ENCODE results near the gene HSCB. TPM values are rescaled to one million over a fixed set of nuclear protein-coding genes. Genes with fewer than 3 reads are reported as not detected.

HSCB gene
- total RNA-seq, 1 experiment from 2014 or later = 10.2 TPM

DNA sequence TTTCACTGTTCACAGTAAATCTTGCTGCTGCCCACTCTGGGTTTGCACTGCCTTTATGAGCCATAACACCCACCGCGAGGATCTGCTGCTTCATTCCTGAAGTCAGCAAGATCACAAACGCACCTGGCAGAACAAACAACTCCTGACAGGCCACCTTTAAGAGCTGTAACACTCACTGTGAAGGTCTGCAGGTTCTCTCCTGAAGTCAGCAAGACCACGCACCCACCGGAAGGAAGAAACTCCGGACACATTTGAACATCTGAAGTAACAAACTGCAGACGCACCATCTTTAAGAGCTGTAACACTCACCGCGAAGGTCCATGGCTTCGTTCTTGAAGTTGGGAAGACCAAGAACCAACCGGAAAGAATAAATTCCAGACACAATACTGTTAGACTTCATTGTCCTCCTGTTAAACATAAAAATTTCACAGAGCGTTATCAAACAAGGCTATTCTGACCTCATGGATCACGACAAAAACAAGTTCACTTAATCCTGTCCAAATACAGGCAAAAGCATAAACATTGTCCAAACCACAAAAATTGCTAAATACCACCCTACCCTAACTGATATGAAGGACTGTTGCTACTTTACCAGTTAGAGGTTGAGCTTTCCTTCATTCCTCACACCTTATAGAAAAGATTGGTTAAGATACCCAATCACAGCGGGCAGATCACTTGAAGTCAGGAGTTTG, 27.7 kb downstream of the HSCB start:
- Histone ChIP-seq H3K9me3 (ENCODE audit: control insufficient read depth, insufficient read depth, low read depth, low read length) (no peaks in the 10 kb centered on the region), H3K36me3 (ENCODE audit: control insufficient read depth, insufficient read depth, low read length) (peaks cover 4% of the 10 kb centered on the region; the same call in 1 of the 2 replicates), H3K4me3 (ENCODE audit: low read depth in 2 of 2, low read length in 2 of 2) (no peak overlapping the region), H3K27me3 (ENCODE audit: control insufficient read depth, insufficient read depth, low read length) (no peaks in the 10 kb centered on the region), H3K27ac (ENCODE audit: low read length) (no peak overlapping the region), H3K4me1 (ENCODE audit: control insufficient read depth, insufficient read depth, low read length) (no peaks in the 10 kb centered on the region)
- no TSS peak for BruUV-seq (replicated peaks)
- ChIA-PET CTCF (interaction anchor here (0.7 kb wide), 1 partner anchor 212 kb away, joined by 4 read pairs; no protein-coding TSS in a partner anchor), POLR2A (interaction anchor here (0.6 kb wide), 1 partner anchor 19 kb away, joined by 9 read pairs; no protein-coding TSS in a partner anchor)
- intact Hi-C loops (cut with micrococcal nuclease; ENCODE audit: unreplicated experiment) = no loop called here
- in situ Hi-C loops (cut with HindIII; ENCODE audit: low pct_unique_long_range_greater_than_20kb, low sequenced_read_pairs) = no loop called here
- DNase-seq (ENCODE audit: low read depth, low spot score) (no peak), ATAC-seq (no peak)
- no peak for TF ChIP-seq SIN3A (IDR thresholded peaks at IDR 0.05; ENCODE audit: borderline replicate concordance, insufficient read depth, low read depth, low read length)
- TF ChIP-seq POLR2AphosphoS5 (IDR thresholded peaks at IDR 0.05; ENCODE audit: low read depth, low read length) = no peak
- TF ChIP-seq CTCF (IDR thresholded peaks at IDR 0.05) = no peak
- TF ChIP-seq, protein P1, sequence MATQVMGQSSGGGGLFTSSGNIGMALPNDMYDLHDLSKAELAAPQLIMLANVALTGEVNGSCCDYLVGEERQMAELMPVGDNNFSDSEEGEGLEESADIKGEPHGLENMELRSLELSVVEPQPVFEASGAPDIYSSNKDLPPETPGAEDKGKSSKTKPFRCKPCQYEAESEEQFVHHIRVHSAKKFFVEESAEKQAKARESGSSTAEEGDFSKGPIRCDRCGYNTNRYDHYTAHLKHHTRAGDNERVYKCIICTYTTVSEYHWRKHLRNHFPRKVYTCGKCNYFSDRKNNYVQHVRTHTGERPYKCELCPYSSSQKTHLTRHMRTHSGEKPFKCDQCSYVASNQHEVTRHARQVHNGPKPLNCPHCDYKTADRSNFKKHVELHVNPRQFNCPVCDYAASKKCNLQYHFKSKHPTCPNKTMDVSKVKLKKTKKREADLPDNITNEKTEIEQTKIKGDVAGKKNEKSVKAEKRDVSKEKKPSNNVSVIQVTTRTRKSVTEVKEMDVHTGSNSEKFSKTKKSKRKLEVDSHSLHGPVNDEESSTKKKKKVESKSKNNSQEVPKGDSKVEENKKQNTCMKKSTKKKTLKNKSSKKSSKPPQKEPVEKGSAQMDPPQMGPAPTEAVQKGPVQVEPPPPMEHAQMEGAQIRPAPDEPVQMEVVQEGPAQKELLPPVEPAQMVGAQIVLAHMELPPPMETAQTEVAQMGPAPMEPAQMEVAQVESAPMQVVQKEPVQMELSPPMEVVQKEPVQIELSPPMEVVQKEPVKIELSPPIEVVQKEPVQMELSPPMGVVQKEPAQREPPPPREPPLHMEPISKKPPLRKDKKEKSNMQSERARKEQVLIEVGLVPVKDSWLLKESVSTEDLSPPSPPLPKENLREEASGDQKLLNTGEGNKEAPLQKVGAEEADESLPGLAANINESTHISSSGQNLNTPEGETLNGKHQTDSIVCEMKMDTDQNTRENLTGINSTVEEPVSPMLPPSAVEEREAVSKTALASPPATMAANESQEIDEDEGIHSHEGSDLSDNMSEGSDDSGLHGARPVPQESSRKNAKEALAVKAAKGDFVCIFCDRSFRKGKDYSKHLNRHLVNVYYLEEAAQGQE (IDR thresholded peaks at IDR 0.05; ENCODE audit: insufficient read depth in 1 of 2, low read depth in 2 of 2, low read length in 1 of 2) = no peak
- TF ChIP-seq TCF7L2 (IDR thresholded peaks at IDR 0.05; ENCODE audit: low read depth, low read length) = no peak

DNA sequence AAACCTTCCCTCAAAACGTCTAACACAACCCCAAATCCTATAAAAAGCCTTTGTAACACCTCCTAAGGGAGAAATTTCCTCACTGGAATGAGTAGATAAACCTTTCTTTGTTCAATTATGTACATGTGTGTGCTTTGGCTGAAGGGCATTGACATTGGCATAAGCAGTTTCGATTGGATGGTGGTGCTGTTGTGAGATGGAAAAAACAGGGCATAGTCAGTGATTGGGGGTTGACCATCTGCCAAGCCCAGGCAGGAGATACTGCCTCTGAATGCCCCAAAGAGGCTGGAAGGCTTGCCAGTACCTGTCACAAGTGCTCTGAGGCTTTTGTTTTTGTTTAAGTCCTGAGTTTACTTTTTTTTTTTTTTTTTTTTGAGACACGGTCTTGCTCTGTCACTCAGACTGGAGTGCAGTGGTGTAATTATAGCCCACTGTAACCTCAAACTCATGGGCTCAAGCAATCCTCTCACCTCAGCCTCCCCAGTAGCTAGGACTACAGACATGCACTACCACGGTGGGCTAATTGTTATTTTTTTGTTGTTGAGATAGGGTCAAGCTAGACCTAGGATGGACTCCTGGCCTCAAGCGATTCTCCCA, 29.5 kb downstream of the HSCB start:
- CTCF ChIA-PET = no interaction called here
- intact Hi-C loops (cut with micrococcal nuclease; ENCODE audit: unreplicated experiment) = no loop called here

More for the DNA sequence above, 29.5 kb downstream of the HSCB start:
- Histone ChIP-seq H3K4me3 (ENCODE audit: low read depth in 2 of 2, low read length in 2 of 2) (no peak overlapping the region), H3K9me3 (ENCODE audit: control insufficient read depth, insufficient read depth, low read depth, low read length) (no peaks in the 10 kb centered on the region), H3K27ac (ENCODE audit: low read length) (no peak overlapping the region), H3K36me3 (ENCODE audit: control insufficient read depth, insufficient read depth, low read length) (peaks cover 4% of the 10 kb centered on the region; the same call in 1 of the 2 replicates), H3K4me1 (ENCODE audit: control insufficient read depth, insufficient read depth, low read length) (no peaks in the 10 kb centered on the region), H3K27me3 (ENCODE audit: control insufficient read depth, insufficient read depth, low read length) (no peaks in the 10 kb centered on the region)
- BruUV-seq (replicated peaks) = no TSS peak
- in situ Hi-C loops (cut with HindIII; ENCODE audit: low pct_unique_long_range_greater_than_20kb, low sequenced_read_pairs) = no loop called here
- TF ChIP-seq TCF7L2 (IDR thresholded peaks at IDR 0.05; ENCODE audit: low read depth, low read length) = no peak
- TF ChIP-seq, protein P1 (IDR thresholded peaks at IDR 0.05; ENCODE audit: insufficient read depth in 1 of 2, low read depth in 2 of 2, low read length in 1 of 2) = no peak
- no peak for TF ChIP-seq CTCF (IDR thresholded peaks at IDR 0.05)
- no peak for TF ChIP-seq POLR2AphosphoS5 (IDR thresholded peaks at IDR 0.05; ENCODE audit: low read depth, low read length)
- TF ChIP-seq SIN3A (IDR thresholded peaks at IDR 0.05; ENCODE audit: borderline replicate concordance, insufficient read depth, low read depth, low read length) = no peak
- no peak for DNase-seq (ENCODE audit: low read depth, low spot score)
- no peak for ATAC-seq
- POLR2A ChIA-PET = no interaction called here

Measured in Panc1 (cell line).